Measurements from ENCODE around the gene HM13.
"Not testable (repeated sequence)": the region's sequence is repeated elsewhere in the genome, so short reads cannot be mapped to it uniquely, and the experiment has no call there.

The HM13 gene

GRCh38 chr20:31593221-31594001 is 79.2 kb downstream of the HM13 start:
- DNase-seq: no peak

DNA sequence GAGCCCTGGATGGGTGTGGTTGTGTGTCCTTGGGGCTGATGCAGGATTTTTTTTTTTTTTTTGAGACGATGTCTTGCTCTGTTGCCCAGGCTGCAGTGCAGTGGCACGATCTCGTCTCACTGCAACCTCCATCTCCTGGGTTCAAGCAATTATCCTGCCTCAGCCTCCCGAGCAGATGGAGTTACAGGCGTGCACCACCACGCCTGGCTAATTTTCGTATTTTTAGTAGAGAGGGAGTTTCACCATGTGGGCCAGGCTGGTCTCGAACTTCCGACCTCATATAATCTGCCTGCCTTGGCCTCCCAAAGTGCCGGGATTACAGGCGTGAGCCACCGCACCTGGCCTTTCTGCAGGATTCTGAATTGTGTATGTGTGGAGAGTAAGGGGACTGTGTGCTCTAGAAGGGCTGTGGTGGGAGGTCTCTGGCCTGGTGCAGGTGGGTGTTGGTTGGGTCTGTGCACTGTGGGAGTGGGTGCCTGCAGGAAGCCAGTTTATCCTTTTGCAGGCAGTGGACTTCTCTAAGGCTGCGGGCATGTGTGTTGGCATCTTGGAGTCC is 79.8 kb downstream of the HM13 start:
- DNase-seq: no peak

DNA sequence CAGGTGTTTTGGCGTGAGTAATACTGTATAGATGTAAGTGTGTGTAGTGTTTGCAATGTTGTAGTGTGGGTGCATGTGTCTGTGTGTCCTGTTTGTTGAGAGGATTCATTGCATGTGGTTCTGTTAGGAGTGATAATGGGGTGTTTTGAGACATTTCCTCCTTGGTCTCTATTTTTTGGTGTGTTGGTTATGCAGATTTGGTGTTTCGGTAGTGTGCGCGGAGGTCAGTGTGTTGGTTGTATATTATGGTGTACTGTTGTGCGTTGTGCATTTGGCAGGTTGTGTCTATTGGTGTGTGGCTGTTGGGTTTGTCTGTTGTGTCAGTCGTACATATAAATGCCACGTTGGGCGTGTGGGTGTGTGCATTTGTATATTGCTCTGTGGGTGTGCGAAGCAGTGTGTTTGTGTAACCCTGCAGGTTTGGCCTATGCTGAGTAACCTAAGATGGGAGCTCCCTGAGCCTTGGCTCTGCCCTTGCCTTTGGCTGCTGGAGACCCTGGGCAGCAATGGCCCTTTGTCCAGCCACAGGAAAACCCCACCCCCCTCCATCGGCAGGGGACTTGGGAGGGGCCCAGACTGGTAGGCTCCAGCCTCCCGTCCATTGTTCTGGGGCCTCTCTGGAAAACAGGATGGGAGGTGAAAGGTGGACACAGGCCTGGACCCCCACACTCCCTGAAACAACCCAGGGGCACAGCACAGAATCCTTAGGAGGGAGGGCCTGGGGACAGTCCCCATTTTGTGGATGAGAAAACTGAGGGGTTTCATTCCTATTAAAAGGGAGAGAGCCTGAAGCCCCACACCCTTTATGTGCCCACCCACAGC is 80.5 kb downstream of the HM13 start:
- no peak for DNase-seq

- DNase-seq: no peak
Observed at GRCh38 chr20:31595380-31595653, 81.1 kb downstream of the HM13 start.

DNA sequence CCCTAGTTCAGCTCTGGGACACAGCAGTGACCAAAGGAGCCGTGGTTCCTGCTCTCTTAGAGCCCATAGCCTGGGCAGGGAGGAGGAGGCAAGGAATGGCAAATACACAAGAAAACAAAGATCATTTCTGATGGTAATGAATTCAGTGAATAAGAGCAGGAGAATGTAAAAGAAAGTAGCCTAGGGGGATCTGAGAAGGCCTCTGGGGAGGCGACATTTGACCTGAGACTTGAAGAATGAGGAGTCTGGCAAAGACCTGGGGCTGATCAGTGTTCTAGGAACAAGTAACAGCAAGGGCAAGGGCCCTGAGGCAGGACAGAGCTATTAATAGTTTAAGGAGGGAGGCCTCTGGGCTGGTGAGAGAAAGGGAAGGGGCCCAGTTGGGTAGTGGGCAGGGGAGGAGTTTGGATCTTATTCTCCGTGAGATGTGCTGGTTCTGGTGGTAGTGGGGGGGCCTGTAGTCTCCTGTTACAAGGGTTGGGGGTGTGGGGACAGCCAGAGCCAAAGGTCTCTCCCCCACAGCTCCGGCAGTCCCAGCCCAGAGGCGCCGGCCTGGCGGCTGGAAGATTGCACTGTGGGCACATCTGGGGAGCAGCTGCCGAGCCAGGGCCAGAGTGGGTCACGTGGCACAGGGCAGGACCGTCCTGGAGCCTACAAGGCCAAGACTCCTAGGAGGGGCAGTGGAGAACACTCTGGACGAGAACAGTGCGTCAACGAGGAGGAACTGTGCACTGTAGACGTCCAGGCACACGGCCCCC is 81.6 kb downstream of the HM13 start:
- no peak for DNase-seq

GRCh38 chr20:31596412-31596715 is 82.1 kb downstream of the HM13 start:
- not testable (repeated sequence) for DNase-seq

GRCh38 chr20:31596831-31597480 is 82.7 kb downstream of the HM13 start:
- no peak for DNase-seq

GRCh38 chr20:31597481-31597855 is 83.2 kb downstream of the HM13 start:
- no peak for DNase-seq

DNA sequence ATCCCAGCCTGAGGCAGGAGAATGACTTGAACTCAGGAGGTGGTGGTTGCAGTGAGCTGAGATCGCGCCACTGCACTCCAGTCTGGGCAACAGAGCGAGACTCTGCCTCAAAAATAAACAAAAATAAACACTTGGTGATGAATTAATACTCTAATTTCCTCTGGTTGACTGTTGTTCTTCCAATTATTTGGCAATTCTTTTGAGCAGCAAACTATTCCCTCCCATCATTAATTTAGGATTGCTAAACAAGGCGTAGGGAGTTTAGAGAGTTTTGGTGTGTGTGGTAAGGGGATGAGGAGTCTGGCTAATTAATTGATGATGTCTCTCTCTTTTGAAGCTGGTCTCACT is 88.2 kb downstream of the HM13 start:
- DNase-seq: no peak

DNA sequence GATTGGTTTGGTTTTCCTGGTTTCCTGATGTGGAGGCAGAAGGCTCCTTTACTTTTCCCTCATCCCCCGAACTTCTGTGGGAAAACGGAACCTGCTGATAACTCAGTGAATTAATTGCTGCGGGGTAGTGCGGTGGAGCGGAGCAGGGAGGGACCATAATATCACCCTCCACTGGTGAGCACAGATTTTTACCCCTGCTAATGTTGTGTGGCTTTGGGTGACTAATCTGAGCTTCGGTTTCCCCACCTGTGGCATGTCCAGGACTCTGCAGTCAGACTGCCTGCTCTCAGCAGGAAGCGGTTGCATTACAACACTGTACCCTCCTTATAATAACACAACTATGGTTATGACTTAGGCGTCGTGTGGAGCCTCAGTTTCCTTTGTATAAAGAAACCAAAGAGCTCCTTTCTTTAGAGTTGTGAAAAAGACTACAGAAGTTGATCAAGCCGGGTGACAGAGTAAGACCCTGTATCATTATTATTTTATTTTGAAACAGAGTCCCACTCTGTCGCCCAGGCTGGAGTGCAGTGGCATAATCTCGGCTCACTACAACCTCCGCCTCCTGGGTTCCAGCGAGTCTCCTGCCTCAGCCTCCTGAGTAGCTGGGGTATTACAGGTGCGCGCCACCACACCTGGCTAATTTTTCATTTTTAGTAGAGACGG is 88.7 kb downstream of the HM13 start:
- DNase-seq: peak; percentile 45

DNA sequence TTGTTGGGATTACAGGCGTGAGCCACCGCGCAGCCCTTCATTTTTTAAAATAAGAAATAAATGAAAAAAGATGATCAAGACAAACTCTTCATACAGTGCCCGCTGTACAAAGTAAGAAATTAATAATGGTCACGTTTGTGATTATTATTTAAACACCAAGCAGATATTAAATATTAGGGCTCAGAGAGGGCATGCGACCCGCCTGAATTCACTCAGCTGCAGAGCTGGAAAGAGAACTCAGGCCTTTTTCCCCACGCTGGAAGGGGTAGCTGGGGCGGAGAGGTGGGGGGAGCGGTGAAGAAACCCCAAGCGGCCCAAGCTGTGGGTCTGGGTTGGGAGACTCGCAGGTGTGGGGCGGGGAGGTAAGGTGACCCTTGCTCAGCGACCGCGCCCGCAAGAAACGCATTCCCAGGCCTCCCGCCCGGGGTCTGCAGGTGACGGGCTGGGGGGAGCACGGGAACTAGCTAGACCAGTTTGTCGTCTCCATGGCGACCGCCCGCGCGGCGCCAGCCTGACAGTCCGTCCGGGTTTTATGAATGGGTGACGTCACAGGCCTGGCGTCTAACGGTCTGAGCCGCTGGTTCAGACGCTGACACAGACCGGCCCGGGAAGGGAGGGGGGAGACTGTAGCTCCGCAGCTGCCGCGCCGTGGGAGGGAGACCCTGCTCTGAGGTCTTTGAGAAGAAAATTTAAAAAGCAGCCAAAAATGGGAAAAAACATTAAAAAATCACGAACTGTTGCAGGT is 89.8 kb downstream of the HM13 start:
- peak; percentile 85 for DNase-seq

GRCh38 chr20:31604567-31605030 is 90.4 kb downstream of the HM13 start:
- no peak for DNase-seq

GRCh38 chr20:31605031-31605901 is 91.0 kb downstream of the HM13 start, which contains the start of gene ID1:
Gene ID1 (plus strand): TSS chr20:31605289. CDS start chr20:31605388, 99 bp downstream.
- peak; percentile 95 for DNase-seq

DNA sequence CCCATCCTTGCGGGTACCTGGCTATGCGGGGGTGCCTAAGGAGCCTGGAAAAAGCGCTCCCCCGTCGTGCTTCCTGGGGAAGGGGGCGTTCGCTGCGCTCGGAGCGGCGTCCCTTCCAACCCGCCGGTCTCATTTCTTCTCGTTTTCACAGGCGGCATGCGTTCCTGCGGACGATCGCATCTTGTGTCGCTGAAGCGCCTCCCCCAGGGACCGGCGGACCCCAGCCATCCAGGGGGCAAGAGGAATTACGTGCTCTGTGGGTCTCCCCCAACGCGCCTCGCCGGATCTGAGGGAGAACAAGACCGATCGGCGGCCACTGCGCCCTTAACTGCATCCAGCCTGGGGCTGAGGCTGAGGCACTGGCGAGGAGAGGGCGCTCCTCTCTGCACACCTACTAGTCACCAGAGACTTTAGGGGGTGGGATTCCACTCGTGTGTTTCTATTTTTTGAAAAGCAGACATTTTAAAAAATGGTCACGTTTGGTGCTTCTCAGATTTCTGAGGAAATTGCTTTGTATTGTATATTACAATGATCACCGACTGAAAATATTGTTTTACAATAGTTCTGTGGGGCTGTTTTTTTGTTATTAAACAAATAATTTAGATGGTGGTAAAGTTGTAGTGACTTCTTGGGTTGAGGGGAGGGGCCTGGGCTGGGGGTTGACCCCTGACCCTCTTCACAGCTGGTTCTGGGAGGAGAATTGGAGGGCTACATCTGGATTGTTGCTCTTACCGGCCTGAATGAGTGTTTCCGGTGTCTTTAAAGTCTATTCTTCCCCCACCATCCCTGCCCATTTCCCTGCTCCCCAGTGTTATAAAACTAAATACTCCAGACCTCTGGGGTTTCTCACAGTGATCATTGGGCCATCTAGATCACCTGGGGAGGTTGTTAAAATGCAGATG is 91.9 kb downstream of the HM13 start:
- DNase-seq: peak; percentile 19

DNA sequence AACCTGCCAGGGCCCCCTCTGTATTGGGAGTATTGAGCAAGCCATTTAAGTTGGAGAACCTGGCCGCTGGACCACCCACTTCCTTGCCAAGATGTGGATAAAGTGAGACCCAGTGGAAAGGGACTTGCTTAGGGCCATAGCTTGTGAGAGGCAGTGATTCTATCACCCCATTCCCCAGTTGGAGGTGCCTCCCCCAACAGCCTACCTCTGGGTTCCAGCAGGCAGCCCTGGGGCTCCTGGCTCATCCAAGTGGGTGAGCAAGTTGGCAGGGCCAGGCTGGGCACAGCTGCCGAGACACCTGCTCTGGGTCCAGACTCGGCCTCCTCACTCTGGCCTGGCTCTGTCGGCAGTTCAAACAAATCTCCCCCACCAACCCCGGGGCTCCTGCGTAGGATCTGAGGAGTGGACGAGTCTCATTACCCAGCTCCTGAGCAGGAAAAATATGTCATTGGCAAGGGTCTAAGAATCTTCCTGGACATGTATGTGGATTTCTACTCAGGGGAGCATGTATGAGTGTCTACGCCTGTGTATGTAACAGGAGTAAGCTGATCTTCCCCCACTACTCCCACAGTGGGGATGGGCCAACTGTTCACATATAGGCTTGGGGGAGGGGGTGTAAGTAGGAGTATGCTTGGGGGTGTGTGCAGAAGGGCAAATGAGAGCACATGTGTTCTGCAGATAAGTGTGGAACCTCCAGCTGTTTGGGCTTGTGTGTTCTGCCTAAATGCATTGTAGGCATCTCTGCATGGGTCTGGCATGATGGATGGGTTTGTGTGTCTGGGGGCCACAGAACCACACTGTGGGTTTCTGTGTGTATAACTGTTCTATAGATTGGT is 92.8 kb downstream of the HM13 start:
- DNase-seq: no peak

- DNase-seq: no peak
Observed at GRCh38 chr20:31607640-31608250, 93.5 kb downstream of the HM13 start.

DNA sequence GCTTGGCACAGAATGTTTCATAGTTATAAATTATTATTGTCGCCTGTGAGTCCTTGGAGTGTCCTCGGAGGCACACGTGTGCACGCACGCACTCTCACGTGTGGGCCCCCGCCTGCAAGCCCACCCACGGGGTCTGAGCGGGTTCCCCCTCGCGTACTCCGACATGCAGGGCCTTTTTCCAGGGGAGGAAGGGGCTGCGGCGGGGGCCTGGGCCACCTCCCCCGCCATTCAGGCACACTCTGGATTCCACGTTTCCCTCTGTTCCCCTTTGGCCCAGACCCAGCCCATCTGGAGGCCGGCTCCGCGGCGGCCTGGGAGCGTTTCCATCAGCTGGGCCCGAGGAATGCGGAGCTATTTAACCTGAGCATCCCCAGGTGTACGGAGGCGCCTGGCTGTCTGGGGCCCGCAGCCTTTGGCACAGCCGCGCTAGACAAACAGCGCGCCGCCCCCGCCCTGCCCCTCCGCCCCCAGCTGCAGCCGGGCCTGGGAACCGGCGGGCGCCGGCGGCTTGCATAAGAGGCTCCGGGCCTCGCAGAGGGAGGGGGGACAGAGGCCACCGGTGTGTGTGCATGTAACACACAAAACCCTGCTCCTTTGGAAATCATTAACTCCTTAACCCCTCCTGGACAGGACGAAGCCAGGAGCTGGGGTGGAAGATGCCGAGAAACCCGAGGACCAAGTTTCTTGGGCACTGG is 94.2 kb downstream of the HM13 start:
- no peak for DNase-seq
